ENCODE measurements around the gene CNN1.

The CNN1 gene

GRCh38 chr19:11530432-11530831 lies 8.2 kb upstream of the CNN1 start:
- Histone ChIP-seq H3K9me3 (ENCODE audit: insufficient read depth, low read depth, low read length) (no peaks in the 10 kb centered on the region), H2AFZ (ENCODE audit: low read length) (no peak overlapping the region), H3F3A (ENCODE audit: low read depth) (no peaks in the 10 kb centered on the region), H3K4me2 (ENCODE audit: low read depth, low read length, poor library complexity, severe bottlenecking) (no peak overlapping the region), H3K27me3 (ENCODE audit: insufficient read depth, low read length, poor library complexity, severe bottlenecking) (no peaks in the 10 kb centered on the region), H4K20me1 (ENCODE audit: insufficient read depth, low read length, poor library complexity, severe bottlenecking) (peaks cover 3% of the 10 kb centered on the region), H3K9me2 (replicated peaks; ENCODE audit: low read depth, low read length) (no peaks in the 10 kb centered on the region), H3K79me2 (ENCODE audit: insufficient read depth, low read length) (peaks cover 11% of the 10 kb centered on the region; the same call in 1 of the 2 replicates), H3K9ac (ENCODE audit: low read depth, low read length, poor library complexity, severe bottlenecking) (no peak overlapping the region), H3K4me3 (ENCODE audit: low read length, poor library complexity, severe bottlenecking) (no peak overlapping the region), H3K4me1 (ENCODE audit: insufficient read depth, low read length, poor library complexity, severe bottlenecking) (peaks cover 6% of the 10 kb centered on the region), H3K36me3 (ENCODE audit: insufficient read depth, low read length) (no peaks in the 10 kb centered on the region)
- TF ChIP-seq EZH2phosphoT487 (IDR thresholded peaks at IDR 0.05; ENCODE audit: borderline replicate concordance), result no peak
- peak; percentile 44 for TF ChIP-seq CTCF (conservative IDR thresholded peaks at IDR 0.05; ENCODE audit: low read length)

DNA sequence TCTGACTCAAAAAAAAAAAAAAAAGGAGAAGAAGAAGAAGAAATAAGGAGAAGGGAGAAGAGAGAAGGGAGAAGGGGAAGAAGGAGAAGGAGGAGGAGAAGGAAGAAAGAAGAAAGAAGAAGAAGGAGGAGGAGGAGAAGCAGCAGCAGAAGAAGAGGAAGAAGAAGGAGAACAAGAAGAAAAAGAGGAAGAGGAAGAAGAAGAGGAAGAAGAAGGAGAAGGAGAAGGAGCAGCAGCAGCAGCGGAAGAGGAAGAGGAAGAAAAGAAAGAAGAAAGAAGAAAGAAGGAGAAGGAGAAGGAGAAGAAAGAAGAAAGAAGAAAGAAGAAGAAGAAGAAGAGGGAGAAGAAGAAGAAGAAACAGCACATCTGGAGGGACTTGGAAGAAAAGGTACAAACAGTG lies 4.1 kb upstream of the CNN1 start:
- Histone ChIP-seq H3K4me2 (ENCODE audit: low read depth, low read length, poor library complexity, severe bottlenecking) (no peak overlapping the region), H4K20me1 (ENCODE audit: insufficient read depth, low read length, poor library complexity, severe bottlenecking) (no peaks in the 10 kb centered on the region), H3K9me2 (replicated peaks; ENCODE audit: low read depth, low read length) (no peaks in the 10 kb centered on the region), H3K9ac (ENCODE audit: low read depth, low read length, poor library complexity, severe bottlenecking) (no peak overlapping the region), H3K4me1 (ENCODE audit: insufficient read depth, low read length, poor library complexity, severe bottlenecking) (no peaks in the 10 kb centered on the region), H3K79me2 (ENCODE audit: insufficient read depth, low read length) (no peaks in the 10 kb centered on the region), H3K27me3 (ENCODE audit: insufficient read depth, low read length, poor library complexity, severe bottlenecking) (no peaks in the 10 kb centered on the region), H2AFZ (ENCODE audit: low read length) (no peak overlapping the region), H3K36me3 (ENCODE audit: insufficient read depth, low read length) (no peaks in the 10 kb centered on the region), H3K9me3 (ENCODE audit: insufficient read depth, low read depth, low read length) (no peaks in the 10 kb centered on the region), H3K4me3 (ENCODE audit: low read length, poor library complexity, severe bottlenecking) (no peak overlapping the region), H3F3A (ENCODE audit: low read depth) (no peaks in the 10 kb centered on the region)
- no peak for TF ChIP-seq CTCF (conservative IDR thresholded peaks at IDR 0.05; ENCODE audit: low read length)
- TF ChIP-seq EZH2phosphoT487 (IDR thresholded peaks at IDR 0.05; ENCODE audit: borderline replicate concordance), result no peak

GRCh38 chr19:11534948-11535347 lies 3.7 kb upstream of the CNN1 start:
- Histone ChIP-seq H3K9me3 (ENCODE audit: insufficient read depth, low read depth, low read length) (no peaks in the 10 kb centered on the region), H3K36me3 (ENCODE audit: insufficient read depth, low read length) (no peaks in the 10 kb centered on the region), H3F3A (ENCODE audit: low read depth) (no peaks in the 10 kb centered on the region), H3K9ac (ENCODE audit: low read depth, low read length, poor library complexity, severe bottlenecking) (no peak overlapping the region), H3K4me2 (ENCODE audit: low read depth, low read length, poor library complexity, severe bottlenecking) (no peak overlapping the region), H3K4me3 (ENCODE audit: low read length, poor library complexity, severe bottlenecking) (no peak overlapping the region), H4K20me1 (ENCODE audit: insufficient read depth, low read length, poor library complexity, severe bottlenecking) (no peaks in the 10 kb centered on the region), H2AFZ (ENCODE audit: low read length) (no peak overlapping the region), H3K9me2 (replicated peaks; ENCODE audit: low read depth, low read length) (no peaks in the 10 kb centered on the region), H3K27me3 (ENCODE audit: insufficient read depth, low read length, poor library complexity, severe bottlenecking) (no peaks in the 10 kb centered on the region), H3K79me2 (ENCODE audit: insufficient read depth, low read length) (no peaks in the 10 kb centered on the region), H3K4me1 (ENCODE audit: insufficient read depth, low read length, poor library complexity, severe bottlenecking) (no peaks in the 10 kb centered on the region)
- no peak for TF ChIP-seq EZH2phosphoT487 (IDR thresholded peaks at IDR 0.05; ENCODE audit: borderline replicate concordance)
- TF ChIP-seq CTCF (conservative IDR thresholded peaks at IDR 0.05; ENCODE audit: low read length), result no peak

Data from Loucy (cell line).